Adrenal gland (tissue), 5 donors: ENCODE results near the gene TSPAN15.

Experiments
- POLR2A ChIP-seq, 2 donors: fragments of 450-650 bp; IDR thresholded peaks; one replicate each; pipeline ENCODE4 v1.6.1; 2017; ENCODE audit warnings: antibody characterized with exemption in 2 of 2, mild to moderate bottlenecking in 2 of 2, moderate library complexity in 1 of 2
- TF ChIP-seq, protein P1 (sequence below), 6 experiments: fragments of 450-650 bp in 4 of 6; fragments of 200-600 bp in 2 of 6; sonication (generic) in 1 of 6; IDR thresholded peaks; 1 replicate in 5 of 6; 2 replicates in 1 of 6; pipeline versions ENCODE4 v1.5.1 to v1.8.0; 2016 to 2021; ENCODE audit warnings: antibody characterized with exemption in 6 of 6, mild to moderate bottlenecking in 2 of 6, moderate library complexity in 1 of 6
- donor health status: DM: no; HTN: no; CAD: no.

DNA sequence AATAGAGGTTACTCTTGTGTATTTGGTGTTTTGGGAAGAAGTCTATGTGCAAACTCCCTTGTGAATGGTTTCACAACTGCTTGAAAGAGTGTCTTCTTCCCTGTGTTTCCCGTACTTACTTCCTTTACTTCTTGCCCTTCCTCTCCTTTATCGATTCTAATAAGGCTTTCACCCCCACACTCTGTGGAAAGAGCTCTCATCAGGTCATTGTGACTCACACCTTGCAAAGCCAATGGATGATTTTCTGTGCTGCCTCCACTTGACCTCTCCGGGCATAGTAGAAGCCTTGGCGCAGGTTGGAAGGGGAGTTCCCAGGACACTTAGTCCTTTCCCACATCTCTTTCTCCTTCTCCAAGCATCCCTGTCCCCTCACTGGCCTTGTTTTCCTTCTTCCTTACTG is 6.2 kb upstream of the TSPAN15 start:
- TF ChIP-seq, protein P1, sequence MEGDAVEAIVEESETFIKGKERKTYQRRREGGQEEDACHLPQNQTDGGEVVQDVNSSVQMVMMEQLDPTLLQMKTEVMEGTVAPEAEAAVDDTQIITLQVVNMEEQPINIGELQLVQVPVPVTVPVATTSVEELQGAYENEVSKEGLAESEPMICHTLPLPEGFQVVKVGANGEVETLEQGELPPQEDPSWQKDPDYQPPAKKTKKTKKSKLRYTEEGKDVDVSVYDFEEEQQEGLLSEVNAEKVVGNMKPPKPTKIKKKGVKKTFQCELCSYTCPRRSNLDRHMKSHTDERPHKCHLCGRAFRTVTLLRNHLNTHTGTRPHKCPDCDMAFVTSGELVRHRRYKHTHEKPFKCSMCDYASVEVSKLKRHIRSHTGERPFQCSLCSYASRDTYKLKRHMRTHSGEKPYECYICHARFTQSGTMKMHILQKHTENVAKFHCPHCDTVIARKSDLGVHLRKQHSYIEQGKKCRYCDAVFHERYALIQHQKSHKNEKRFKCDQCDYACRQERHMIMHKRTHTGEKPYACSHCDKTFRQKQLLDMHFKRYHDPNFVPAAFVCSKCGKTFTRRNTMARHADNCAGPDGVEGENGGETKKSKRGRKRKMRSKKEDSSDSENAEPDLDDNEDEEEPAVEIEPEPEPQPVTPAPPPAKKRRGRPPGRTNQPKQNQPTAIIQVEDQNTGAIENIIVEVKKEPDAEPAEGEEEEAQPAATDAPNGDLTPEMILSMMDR (IDR thresholded peaks at IDR 0.05), result no peak
- TF ChIP-seq POLR2A (IDR thresholded peaks at IDR 0.05), result no peak
